ENCODE results near the gene ZBTB11. TPM values are rescaled to one million over a fixed set of nuclear protein-coding genes. Genes with fewer than 3 reads are reported as not detected.

The ZBTB11 gene
- total RNA-seq, 1 donor from 2014 or later = 10.3 TPM

- Histone ChIP-seq H3K4me1 (no peaks in the 10 kb centered on the region), H3K9me3 (replicated peaks) (no peaks in the 10 kb centered on the region), H3K27me3 (ENCODE audit: low read depth) (no peaks in the 10 kb centered on the region), H3K36me3 (peaks cover 94% of the 10 kb centered on the region), H3K4me3 (no peak overlapping the region), H3K27ac (replicated peaks) (no peak overlapping the region)
- TF ChIP-seq, protein P1, sequence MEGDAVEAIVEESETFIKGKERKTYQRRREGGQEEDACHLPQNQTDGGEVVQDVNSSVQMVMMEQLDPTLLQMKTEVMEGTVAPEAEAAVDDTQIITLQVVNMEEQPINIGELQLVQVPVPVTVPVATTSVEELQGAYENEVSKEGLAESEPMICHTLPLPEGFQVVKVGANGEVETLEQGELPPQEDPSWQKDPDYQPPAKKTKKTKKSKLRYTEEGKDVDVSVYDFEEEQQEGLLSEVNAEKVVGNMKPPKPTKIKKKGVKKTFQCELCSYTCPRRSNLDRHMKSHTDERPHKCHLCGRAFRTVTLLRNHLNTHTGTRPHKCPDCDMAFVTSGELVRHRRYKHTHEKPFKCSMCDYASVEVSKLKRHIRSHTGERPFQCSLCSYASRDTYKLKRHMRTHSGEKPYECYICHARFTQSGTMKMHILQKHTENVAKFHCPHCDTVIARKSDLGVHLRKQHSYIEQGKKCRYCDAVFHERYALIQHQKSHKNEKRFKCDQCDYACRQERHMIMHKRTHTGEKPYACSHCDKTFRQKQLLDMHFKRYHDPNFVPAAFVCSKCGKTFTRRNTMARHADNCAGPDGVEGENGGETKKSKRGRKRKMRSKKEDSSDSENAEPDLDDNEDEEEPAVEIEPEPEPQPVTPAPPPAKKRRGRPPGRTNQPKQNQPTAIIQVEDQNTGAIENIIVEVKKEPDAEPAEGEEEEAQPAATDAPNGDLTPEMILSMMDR (IDR thresholded peaks at IDR 0.05; ENCODE audit: borderline replicate concordance) = no peak
- intact Hi-C loops (cut with micrococcal nuclease) = no loop called here
- DNase-seq = no peak
Observed at GRCh38 chr3:101665357-101665756, 11.6 kb downstream of the ZBTB11 start.

DNA sequence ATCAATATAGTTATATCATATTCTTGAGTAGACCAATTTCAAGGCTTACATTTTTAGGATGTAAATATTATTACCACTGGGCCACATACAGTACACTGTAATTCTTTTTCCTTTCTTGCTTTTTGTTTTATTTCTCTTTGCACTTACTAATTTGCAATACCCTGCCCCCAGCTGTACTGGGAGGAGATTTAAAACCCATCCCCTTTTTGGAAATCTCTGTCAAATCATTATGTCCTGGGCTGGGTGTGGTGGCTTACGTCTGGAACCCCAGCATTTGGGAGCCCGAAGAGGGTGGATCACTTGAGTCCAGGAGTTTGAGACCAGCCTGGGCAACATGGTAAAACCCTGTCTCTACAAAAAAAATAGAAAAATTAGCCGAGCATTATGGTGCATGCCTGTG lies 16.2 kb downstream of the ZBTB11 start:
- Histone ChIP-seq H3K27ac (replicated peaks) (no peak overlapping the region), H3K36me3 (peaks cover 100% of the 10 kb centered on the region), H3K4me3 (no peak overlapping the region), H3K4me1 (no peaks in the 10 kb centered on the region), H3K27me3 (ENCODE audit: low read depth) (no peaks in the 10 kb centered on the region), H3K9me3 (replicated peaks) (no peaks in the 10 kb centered on the region)
- TF ChIP-seq, protein P1 (IDR thresholded peaks at IDR 0.05; ENCODE audit: borderline replicate concordance) = no peak
- no peak for DNase-seq
- intact Hi-C loops (cut with micrococcal nuclease) = no loop called here

DNA sequence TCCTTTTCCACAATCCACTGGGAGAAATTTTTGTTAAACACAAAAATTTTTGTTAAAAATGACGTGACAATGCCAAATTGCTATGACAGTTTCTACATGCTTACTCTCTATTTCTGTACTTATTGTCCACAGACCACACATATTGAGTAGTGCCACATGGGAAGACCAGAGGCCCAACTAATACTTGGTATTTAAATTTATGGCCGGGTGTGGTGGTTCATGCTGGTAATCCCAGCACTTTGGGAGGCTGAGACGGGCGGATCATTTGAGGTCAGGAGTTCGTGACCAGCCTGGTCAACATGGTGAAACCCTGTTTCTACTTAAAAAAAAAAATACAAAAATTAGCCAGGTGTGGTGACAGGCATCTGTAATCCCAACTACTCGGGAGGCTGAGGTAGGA lies 20.3 kb downstream of the ZBTB11 start:
- no peak overlapping the region for H3K27ac ChIP-seq (replicated peaks)
- no peak for DNase-seq
- TF ChIP-seq, protein P1 (IDR thresholded peaks at IDR 0.05; ENCODE audit: borderline replicate concordance) = no peak
- intact Hi-C loops (cut with micrococcal nuclease) = no loop called here
- H3K9me3 ChIP-seq (replicated peaks) = no peaks in the 10 kb centered on the region
- no peaks in the 10 kb centered on the region for H3K4me1 ChIP-seq
- no peaks in the 10 kb centered on the region for H3K27me3 ChIP-seq (ENCODE audit: low read depth)
- no peak overlapping the region for H3K4me3 ChIP-seq
- H3K36me3 ChIP-seq = peaks cover 100% of the 10 kb centered on the region

DNA sequence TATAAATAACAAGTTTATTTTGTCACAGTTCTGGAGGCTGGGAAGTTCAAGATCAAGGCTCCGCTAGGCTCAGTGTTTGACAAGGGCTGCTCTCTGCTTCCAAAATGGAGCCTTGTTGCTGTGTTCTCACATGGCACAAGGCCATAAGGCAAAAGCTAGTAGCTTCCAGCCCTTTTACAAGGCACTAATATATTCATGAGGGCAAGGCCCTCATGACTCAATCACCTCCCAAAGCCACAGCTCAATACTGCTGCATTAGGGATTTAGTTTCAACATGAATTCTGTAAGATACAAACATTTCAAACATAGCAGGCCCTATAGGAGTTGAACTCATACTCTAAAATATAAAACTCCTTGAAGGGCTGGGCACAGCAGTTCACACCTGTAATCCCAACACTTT lies 30.2 kb downstream of the ZBTB11 start:
- H3K9me3 ChIP-seq (replicated peaks) = peaks cover 7% of the 10 kb centered on the region
- H3K4me3 ChIP-seq = no peak overlapping the region
- no peaks in the 10 kb centered on the region for H3K27me3 ChIP-seq (ENCODE audit: low read depth)
- TF ChIP-seq, protein P1 (IDR thresholded peaks at IDR 0.05; ENCODE audit: borderline replicate concordance) = no peak
- no peak overlapping the region for H3K27ac ChIP-seq (replicated peaks)
- H3K4me1 ChIP-seq = no peaks in the 10 kb centered on the region
- peaks cover 48% of the 10 kb centered on the region for H3K36me3 ChIP-seq
- intact Hi-C loops (cut with micrococcal nuclease) = no loop called here
- DNase-seq = no peak

GRCh38 chr3:101643861-101644613 lies 32.9 kb downstream of the ZBTB11 start:
- no peak overlapping the region for H3K27ac ChIP-seq (replicated peaks)
- H3K36me3 ChIP-seq = peaks cover 22% of the 10 kb centered on the region
- H3K4me3 ChIP-seq = no peak overlapping the region
- H3K27me3 ChIP-seq (ENCODE audit: low read depth) = no peaks in the 10 kb centered on the region
- intact Hi-C loops (cut with micrococcal nuclease) = no loop called here
- TF ChIP-seq, protein P1 (IDR thresholded peaks at IDR 0.05; ENCODE audit: borderline replicate concordance) = no peak
- H3K4me1 ChIP-seq = no peaks in the 10 kb centered on the region
- no peak for DNase-seq
- peaks cover 5% of the 10 kb centered on the region for H3K9me3 ChIP-seq (replicated peaks)
